Liver (tissue), 9 donors: Measurements from ENCODE around the gene CAST. TPM values are rescaled to one million over a fixed set of nuclear protein-coding genes. Genes with fewer than 3 reads are reported as not detected.

Experiments
- DNase-seq: peaks from one replicate; pipeline ENCODE4 v3.0.0-alpha.2; 2017; ENCODE audit warnings: low spot score
- H3K27ac ChIP-seq, 2 donors: one replicate each; pipeline ENCODE4 v1.7.0; 2013; ENCODE audit warnings: inconsistent platforms in 2 of 2, low read length in 2 of 2, control low read depth in 1 of 2, low read depth in 1 of 2, mild to moderate bottlenecking in 1 of 2
- H3K27me3 ChIP-seq, 4 donors: one replicate each; pipeline versions ENCODE4 v1.6.1 to v1.7.0; 2013; ENCODE audit warnings: low read length in 3 of 4, inconsistent platforms in 1 of 4, mild to moderate bottlenecking in 1 of 4, moderate library complexity in 1 of 4; ENCODE audit not compliant: control insufficient read depth in 4 of 4, insufficient read depth in 4 of 4
- H3K36me3 ChIP-seq, 4 donors: one replicate each; pipeline versions ENCODE4 v1.6.1 to v1.7.0; 2013; ENCODE audit warnings: low read length in 3 of 4, mild to moderate bottlenecking in 3 of 4, low read depth in 1 of 4, moderate library complexity in 1 of 4; ENCODE audit not compliant: control insufficient read depth in 4 of 4, insufficient read depth in 3 of 4
- H3K4me1 ChIP-seq, 4 donors: one replicate each; pipeline versions ENCODE4 v1.6.1 to v1.7.0; 2013; ENCODE audit warnings: low read length in 3 of 4, mild to moderate bottlenecking in 3 of 4, moderate library complexity in 1 of 4; ENCODE audit not compliant: control insufficient read depth in 4 of 4, insufficient read depth in 4 of 4
- H3K4me3 ChIP-seq, 3 donors: one replicate each; pipeline versions ENCODE4 v1.6.1 to v1.7.0; 2013; ENCODE audit warnings: low read length in 3 of 3, control low read depth in 1 of 3, low read depth in 1 of 3, mild to moderate bottlenecking in 1 of 3
- H3K9ac ChIP-seq, 2 donors: one replicate each; pipeline ENCODE4 v1.7.0; 2013; ENCODE audit warnings: low read length in 2 of 2, mild to moderate bottlenecking in 2 of 2, moderate library complexity in 2 of 2, control low read depth in 1 of 2, low read depth in 1 of 2
- H3K9me3 ChIP-seq, 4 donors: one replicate each; pipeline versions ENCODE4 v1.6.1 to v1.7.0; 2013; ENCODE audit warnings: low read length in 3 of 4; ENCODE audit not compliant: control insufficient read depth in 4 of 4
- FOXA1 ChIP-seq: IDR thresholded peaks from 2 replicates; pipeline ENCODE4 v1.6.1; 2016; ENCODE audit warnings: antibody characterized with exemption
- FOXA2 ChIP-seq: IDR thresholded peaks from 2 replicates; pipeline ENCODE4 v1.6.1; 2016; ENCODE audit warnings: antibody characterized with exemption
- HNF4G ChIP-seq: IDR thresholded peaks from 2 replicates; pipeline ENCODE4 v1.6.1; 2016; ENCODE audit warnings: antibody characterized with exemption
- NR2F2 ChIP-seq: IDR thresholded peaks from 2 replicates; pipeline ENCODE4 v1.6.1; 2016; ENCODE audit warnings: antibody characterized with exemption
- RAD21 ChIP-seq, 2 donors: IDR thresholded peaks; 2 replicates each; pipeline ENCODE4 v1.6.1; 2016; ENCODE audit warnings: antibody characterized with exemption in 2 of 2, mild to moderate bottlenecking in 2 of 2
- REST ChIP-seq: IDR thresholded peaks from 2 replicates; pipeline ENCODE4 v1.6.1; 2016; ENCODE audit warnings: antibody characterized with exemption, mild to moderate bottlenecking
- RXRA ChIP-seq, 2 donors: IDR thresholded peaks; 2 replicates each; pipeline ENCODE4 v1.6.1; 2017 to 2018; ENCODE audit warnings: antibody characterized with exemption in 2 of 2, mild to moderate bottlenecking in 1 of 2
- SP1 ChIP-seq: IDR thresholded peaks from 2 replicates; pipeline ENCODE4 v1.6.1; 2018; ENCODE audit warnings: antibody characterized with exemption, mild to moderate bottlenecking
- TAF1 ChIP-seq: conservative IDR thresholded peaks from 2 replicates; pipeline ENCODE4 v1.6.1; 2016; ENCODE audit warnings: antibody characterized with exemption, mild to moderate bottlenecking
- ZBTB33 ChIP-seq: IDR thresholded peaks from 2 replicates; pipeline ENCODE4 v1.6.1; 2016; ENCODE audit warnings: antibody characterized with exemption
- WGBS: extraction: QIAGEN DNeasy Blood & Tissue Kit; methylation state at CpG from one replicate; pipeline ENCODE4 v1.1.7; 2013; 5-methylcytosine and 5-hydroxymethylcytosine counted together
- polyA plus RNA-seq, 2 donors: library from polyadenylated mRNA; stranded (reverse) in 1 of 2; unstranded in 1 of 2; fragments of 200-250 nt in 1 of 2; fragments of >200 nt in 1 of 2; fragmentation: Nextera tagmentation in 1 of 2; extraction: Ambion mirVana in 1 of 2; gene quantifications; one replicate each; pipeline versions ENCODE4 v1.2.1 to v1.2.3, GENCODE V29; 2013 to 2015
- total RNA-seq, 2 donors: library from RNA; depleted of rRNA; stranded (reverse); fragments of >200 nt; gene quantifications; one replicate each; pipeline ENCODE4 v1.2.3, GENCODE V29; 2014
- TF ChIP-seq, protein P1 (sequence below): IDR thresholded peaks from 2 replicates; pipeline ENCODE4 v1.6.1; 2016; ENCODE audit warnings: antibody characterized with exemption
- TF ChIP-seq, protein P2 (sequence below): fragments of 150-350 bp; IDR thresholded peaks from 2 replicates; pipeline ENCODE4 v1.5.1; 2017; ENCODE audit warnings: improper control_type of control experiment, low read depth, low read length; ENCODE audit not compliant: missing input control
- donor health status: healthy.
- donor health status: healthy.
- donor health status: healthy.
- donor health status: healthy.
- donor health status: healthy.

CAST gene
- total and polyA plus RNA-seq, 4 donors: 43.3 to 126 (median 81.0) TPM

DNA sequence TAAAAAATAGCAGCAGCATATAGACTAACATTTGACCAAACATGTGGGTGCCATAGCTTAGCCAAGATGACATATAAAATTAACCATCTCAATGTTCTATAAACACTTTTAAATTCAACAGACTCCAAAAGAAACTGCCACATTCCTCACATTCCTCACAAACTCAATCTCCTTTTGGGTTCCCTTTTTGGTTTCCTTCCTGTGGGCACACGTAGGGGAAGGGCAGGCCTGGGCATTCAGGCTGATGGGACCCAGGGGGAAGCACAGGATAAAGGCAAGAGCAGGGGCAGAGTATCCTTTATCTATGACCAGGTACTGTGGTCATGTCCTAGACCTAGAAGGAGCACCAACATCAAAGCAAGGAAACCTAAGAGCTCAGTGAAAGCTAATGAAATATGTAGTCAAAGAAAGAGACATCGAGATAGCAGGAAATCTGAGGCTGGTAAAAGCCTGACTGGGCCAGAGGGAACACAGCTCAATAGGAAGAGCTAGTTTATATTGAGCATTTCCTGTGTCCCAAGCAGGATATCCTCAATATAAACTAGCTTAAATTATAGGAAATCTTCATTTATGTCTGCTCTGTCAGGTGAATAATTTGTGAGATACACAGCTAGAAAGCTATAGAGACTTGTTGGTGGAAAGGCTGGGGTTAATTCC lies 159.2 kb downstream of the CAST start (continued):
- no peak for TF ChIP-seq REST

- TF ChIP-seq, protein P1, sequence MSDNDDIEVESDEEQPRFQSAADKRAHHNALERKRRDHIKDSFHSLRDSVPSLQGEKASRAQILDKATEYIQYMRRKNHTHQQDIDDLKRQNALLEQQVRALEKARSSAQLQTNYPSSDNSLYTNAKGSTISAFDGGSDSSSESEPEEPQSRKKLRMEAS: no peak
- TF ChIP-seq RAD21 (IDR thresholded peaks at IDR 0.05) (peak in 1 of 2 donors; percentile 26), NR2F2 (no peak), ZBTB33 (no peak)
- TF ChIP-seq, protein P2, sequence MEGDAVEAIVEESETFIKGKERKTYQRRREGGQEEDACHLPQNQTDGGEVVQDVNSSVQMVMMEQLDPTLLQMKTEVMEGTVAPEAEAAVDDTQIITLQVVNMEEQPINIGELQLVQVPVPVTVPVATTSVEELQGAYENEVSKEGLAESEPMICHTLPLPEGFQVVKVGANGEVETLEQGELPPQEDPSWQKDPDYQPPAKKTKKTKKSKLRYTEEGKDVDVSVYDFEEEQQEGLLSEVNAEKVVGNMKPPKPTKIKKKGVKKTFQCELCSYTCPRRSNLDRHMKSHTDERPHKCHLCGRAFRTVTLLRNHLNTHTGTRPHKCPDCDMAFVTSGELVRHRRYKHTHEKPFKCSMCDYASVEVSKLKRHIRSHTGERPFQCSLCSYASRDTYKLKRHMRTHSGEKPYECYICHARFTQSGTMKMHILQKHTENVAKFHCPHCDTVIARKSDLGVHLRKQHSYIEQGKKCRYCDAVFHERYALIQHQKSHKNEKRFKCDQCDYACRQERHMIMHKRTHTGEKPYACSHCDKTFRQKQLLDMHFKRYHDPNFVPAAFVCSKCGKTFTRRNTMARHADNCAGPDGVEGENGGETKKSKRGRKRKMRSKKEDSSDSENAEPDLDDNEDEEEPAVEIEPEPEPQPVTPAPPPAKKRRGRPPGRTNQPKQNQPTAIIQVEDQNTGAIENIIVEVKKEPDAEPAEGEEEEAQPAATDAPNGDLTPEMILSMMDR: peak; percentile 8
- 93% methylated on average over 6 of the region's 6 CpGs for WGBS
Measured at GRCh38 chr5:96822686-96823459, 160.7 kb downstream of the CAST start.

DNA sequence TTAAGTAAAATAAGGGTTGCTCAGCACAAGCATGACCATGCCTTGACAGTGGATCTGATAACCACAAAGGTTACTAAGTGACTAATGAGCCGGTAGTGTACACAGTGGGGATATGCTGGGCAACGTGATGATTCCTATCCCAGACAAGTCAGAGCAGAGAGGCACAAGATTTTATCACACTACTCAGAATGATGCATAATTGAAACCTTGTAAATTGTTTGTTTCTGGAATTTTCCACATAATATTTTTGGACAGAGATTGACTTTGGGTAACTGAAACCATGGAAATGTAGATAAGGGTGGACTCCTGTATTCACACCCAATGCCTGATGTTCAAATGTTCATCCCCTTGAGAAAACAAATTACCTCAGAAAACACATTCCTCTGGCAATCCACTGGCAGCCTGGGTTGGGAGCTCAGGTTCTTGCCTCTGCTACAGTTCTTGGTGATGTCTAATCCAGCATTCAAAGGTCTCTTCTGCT lies 161.8 kb downstream of the CAST start:
- Histone ChIP-seq H3K4me3 (no peak overlapping the region), H3K36me3 (no peaks in the 10 kb centered on the region), H3K4me1 (no peaks in the 10 kb centered on the region), H3K27me3 (no peaks in the 10 kb centered on the region), H3K9me3 (no peaks in the 10 kb centered on the region), H3K27ac (no peak overlapping the region), H3K9ac (no peak overlapping the region)
- DNase-seq: no peak
- TF ChIP-seq RXRA (IDR thresholded peaks at IDR 0.05) (no peak), FOXA2 (no peak), TAF1 (no peak), FOXA1 (no peak), NR2F2 (no peak), SP1 (no peak), ZBTB33 (no peak), HNF4G (no peak), RAD21 (IDR thresholded peaks at IDR 0.05) (no peak)
- TF ChIP-seq, protein P1: no peak
- TF ChIP-seq, protein P2: no peak
- 33% methylated on average over 2 of the region's 2 CpGs for WGBS

More at GRCh38 chr5:96822686-96823459, 160.7 kb downstream of the CAST start:
- no peaks in the 10 kb centered on the region for H3K36me3 ChIP-seq
- DNase-seq: no peak
- H3K27me3 ChIP-seq: no peaks in the 10 kb centered on the region
- no peaks in the 10 kb centered on the region for H3K4me1 ChIP-seq
- no peak overlapping the region for H3K9ac ChIP-seq
- no peaks in the 10 kb centered on the region for H3K9me3 ChIP-seq
- no peak overlapping the region for H3K4me3 ChIP-seq
- no peak overlapping the region for H3K27ac ChIP-seq
